Coronary artery (tissue), 2 donors: Measurements from ENCODE around the gene PTPRQ.

Experiments
- DNase-seq: peaks from one replicate; pipeline ENCODE4 v3.0.0-alpha.2; 2017; ENCODE audit warnings: low spot score
- H3K27ac ChIP-seq, 2 donors: fragments of 200-600 bp; sonication (generic); one replicate each; pipeline ENCODE4 v1.5.1; 2016 to 2019
- H3K4me3 ChIP-seq: fragments of 200-600 bp; sonication (generic); 2 replicates; pipeline ENCODE4 v1.5.1; 2016; ENCODE audit warnings: mild to moderate bottlenecking, moderate library complexity
- CTCF ChIP-seq: fragments of 200-600 bp; sonication (generic); IDR thresholded peaks from one replicate; pipeline ENCODE4 v1.5.1; 2019; ENCODE audit warnings: antibody characterized with exemption

Gene PTPRQ

DNA sequence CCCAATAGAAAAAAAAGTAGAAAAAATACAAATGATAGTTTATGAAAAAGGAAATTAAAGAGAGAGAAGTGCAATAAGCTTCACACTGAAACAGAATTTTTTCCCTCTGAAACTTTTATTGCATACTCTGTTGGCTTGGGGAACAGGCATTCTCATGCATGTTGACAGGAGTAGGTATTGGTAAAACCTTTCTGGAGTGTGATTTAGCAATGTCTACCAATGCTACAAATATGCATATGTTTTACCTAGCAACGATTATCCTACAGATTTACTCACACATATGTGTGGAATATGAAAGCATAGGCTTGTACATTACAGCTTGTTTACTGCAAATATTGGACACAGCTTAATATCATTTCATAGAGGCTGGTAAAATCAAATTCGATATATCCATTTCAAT is 137.7 kb downstream of the PTPRQ start:
- no peak for DNase-seq
- Histone ChIP-seq H3K27ac (no peak overlapping the region), H3K4me3 (no peak overlapping the region)
- TF ChIP-seq CTCF, result no peak

- Histone ChIP-seq H3K27ac (no peak overlapping the region), H3K4me3 (no peak overlapping the region)
- DNase-seq, result no peak
- TF ChIP-seq CTCF, result no peak
Observed at GRCh38 chr12:80582431-80582830, 138.4 kb downstream of the PTPRQ start.

DNA sequence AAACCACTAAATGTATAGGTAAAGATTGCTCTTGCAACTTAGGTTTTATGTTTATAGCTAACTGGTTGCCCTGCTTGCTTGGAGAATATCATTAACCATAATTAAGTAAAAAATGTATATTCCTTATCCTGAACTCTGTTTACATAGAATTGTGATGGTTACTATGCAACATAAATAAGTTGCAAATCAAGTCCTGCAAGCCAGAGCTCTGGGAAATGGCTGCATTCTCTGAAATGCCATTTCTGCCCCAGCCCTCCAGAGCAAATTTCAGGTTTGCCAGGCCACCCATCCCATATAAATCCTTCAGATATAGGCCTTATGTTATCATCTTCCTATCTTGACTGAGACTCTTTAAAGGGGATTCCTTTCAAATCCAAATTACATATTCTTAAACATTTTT is 145.0 kb downstream of the PTPRQ start:
- TF ChIP-seq CTCF, result no peak
- no peak overlapping the region for H3K4me3 ChIP-seq
- no peak for DNase-seq
- no peak overlapping the region for H3K27ac ChIP-seq

GRCh38 chr12:80590085-80590484 is 146.1 kb downstream of the PTPRQ start:
- no peak for TF ChIP-seq CTCF
- H3K27ac ChIP-seq, result no peak overlapping the region

DNA sequence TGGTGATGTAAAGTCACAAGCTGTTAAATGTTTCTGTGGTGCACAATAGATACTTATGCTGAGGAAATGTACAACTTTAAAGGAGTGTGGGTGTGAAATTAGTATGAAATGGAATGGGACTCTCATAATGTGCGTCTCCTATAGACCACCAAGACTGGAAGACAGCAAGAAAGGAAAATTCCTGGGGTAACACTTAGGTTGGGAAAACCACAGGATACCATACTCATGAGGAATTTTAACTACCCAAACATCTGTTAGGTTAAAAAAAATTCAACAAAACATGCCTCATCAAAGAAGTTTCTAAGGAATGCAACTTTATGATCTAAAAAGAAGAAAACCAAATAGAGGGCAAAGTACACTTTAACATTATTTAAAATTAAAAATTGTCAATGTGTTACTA is 149.7 kb downstream of the PTPRQ start:
- Histone ChIP-seq H3K27ac (no peak overlapping the region), H3K4me3 (no peak overlapping the region)
- no peak for TF ChIP-seq CTCF
- no peak for DNase-seq

More at GRCh38 chr12:80590085-80590484, 146.1 kb downstream of the PTPRQ start:
- no peak overlapping the region for H3K4me3 ChIP-seq
- DNase-seq, result no peak

GRCh38 chr12:80596509-80596908 is 152.5 kb downstream of the PTPRQ start:
- no peak for DNase-seq
- Histone ChIP-seq H3K27ac (no peak overlapping the region), H3K4me3 (no peak overlapping the region)
- TF ChIP-seq CTCF, result no peak

GRCh38 chr12:80598004-80598606 is 154.1 kb downstream of the PTPRQ start:
- TF ChIP-seq CTCF, result no peak
- Histone ChIP-seq H3K4me3 (no peak overlapping the region), H3K27ac (no peak overlapping the region)
- DNase-seq, result no peak
